ENCODE measurements around the gene CD22. TPM values are rescaled to one million over a fixed set of nuclear protein-coding genes. Genes with fewer than 3 reads are reported as not detected.

The CD22 gene
- polyA plus RNA-seq, 1 donor (not counting 4 experiments of a cell fraction or from before 2014, with no cell fraction given) = 0.26 TPM

GRCh38 chr19:35349614-35350521 is 20.9 kb downstream of the CD22 start:
- TF ChIP-seq EZH2 (IDR thresholded peaks at IDR 0.05; ENCODE audit: low read length) = no peak
- TF ChIP-seq, protein P1, sequence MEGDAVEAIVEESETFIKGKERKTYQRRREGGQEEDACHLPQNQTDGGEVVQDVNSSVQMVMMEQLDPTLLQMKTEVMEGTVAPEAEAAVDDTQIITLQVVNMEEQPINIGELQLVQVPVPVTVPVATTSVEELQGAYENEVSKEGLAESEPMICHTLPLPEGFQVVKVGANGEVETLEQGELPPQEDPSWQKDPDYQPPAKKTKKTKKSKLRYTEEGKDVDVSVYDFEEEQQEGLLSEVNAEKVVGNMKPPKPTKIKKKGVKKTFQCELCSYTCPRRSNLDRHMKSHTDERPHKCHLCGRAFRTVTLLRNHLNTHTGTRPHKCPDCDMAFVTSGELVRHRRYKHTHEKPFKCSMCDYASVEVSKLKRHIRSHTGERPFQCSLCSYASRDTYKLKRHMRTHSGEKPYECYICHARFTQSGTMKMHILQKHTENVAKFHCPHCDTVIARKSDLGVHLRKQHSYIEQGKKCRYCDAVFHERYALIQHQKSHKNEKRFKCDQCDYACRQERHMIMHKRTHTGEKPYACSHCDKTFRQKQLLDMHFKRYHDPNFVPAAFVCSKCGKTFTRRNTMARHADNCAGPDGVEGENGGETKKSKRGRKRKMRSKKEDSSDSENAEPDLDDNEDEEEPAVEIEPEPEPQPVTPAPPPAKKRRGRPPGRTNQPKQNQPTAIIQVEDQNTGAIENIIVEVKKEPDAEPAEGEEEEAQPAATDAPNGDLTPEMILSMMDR (optimal IDR thresholded peaks at IDR 0.05 in 1 of 3, IDR thresholded peaks at IDR 0.05 in 1 of 3, conservative IDR thresholded peaks at IDR 0.05 in 1 of 3; ENCODE audit: extremely low read depth in 1 of 3, insufficient read depth in 2 of 3, low read length in 3 of 3) = no peak
- H3K27me3 ChIP-seq (ENCODE audit: control insufficient read depth, extremely low read depth, insufficient read depth, low read length) = peaks cover 19% of the 10 kb centered on the region
- FAIRE-seq = no peak
- no peak overlapping the region for H3K27ac ChIP-seq (ENCODE audit: control insufficient read depth, insufficient read depth, low read length)
- H3K4me1 ChIP-seq (ENCODE audit: control insufficient read depth, extremely low read depth, insufficient read depth, low read length) = no peaks in the 10 kb centered on the region
- H2AFZ ChIP-seq (ENCODE audit: control insufficient read depth, low read length) = no peak overlapping the region
- dilution Hi-C loops (cut with MboI; ENCODE audit: extremely low pct_ligation_motif_present, low sequenced_read_pairs) = loop anchor here (5.0 kb wide), 1 partner anchor 82 kb away; no protein-coding TSS in a partner anchor
- H3K36me3 ChIP-seq (ENCODE audit: control insufficient read depth in 2 of 2, extremely low read depth in 1 of 2, insufficient read depth in 2 of 2, low read length in 2 of 2) = no peaks in the 10 kb centered on the region
- no peak overlapping the region for H3K4me2 ChIP-seq (ENCODE audit: control insufficient read depth, extremely low read depth, insufficient read depth, low read depth, low read length)
- no peak overlapping the region for H3K9ac ChIP-seq (ENCODE audit: control insufficient read depth, extremely low read depth, insufficient read depth, low read length)
- DNase-seq (ENCODE audit: low read depth, low spot score) = no peak
- H3K4me3 ChIP-seq (ENCODE audit: control insufficient read depth in 2 of 3, extremely low read depth in 1 of 3, insufficient read depth in 2 of 3, low read depth in 1 of 3, low read length in 3 of 3) = no peak overlapping the region
- H4K20me1 ChIP-seq (ENCODE audit: control insufficient read depth, extremely low read depth, insufficient read depth, low read length) = no peaks in the 10 kb centered on the region
- no peaks in the 10 kb centered on the region for H3K9me1 ChIP-seq (ENCODE audit: control insufficient read depth, extremely low read depth, insufficient read depth, low read length)
- H3K9me3 ChIP-seq (ENCODE audit: control insufficient read depth, low read depth, low read length) = no peaks in the 10 kb centered on the region
- H3K79me2 ChIP-seq (ENCODE audit: control insufficient read depth, insufficient read depth, low read length) = no peaks in the 10 kb centered on the region

- Histone ChIP-seq H3K36me3 (ENCODE audit: control insufficient read depth in 2 of 2, extremely low read depth in 1 of 2, insufficient read depth in 2 of 2, low read length in 2 of 2) (no peaks in the 10 kb centered on the region), H3K4me3 (ENCODE audit: control insufficient read depth in 2 of 3, extremely low read depth in 1 of 3, insufficient read depth in 2 of 3, low read depth in 1 of 3, low read length in 3 of 3) (no peak overlapping the region), H3K9ac (ENCODE audit: control insufficient read depth, extremely low read depth, insufficient read depth, low read length) (no peak overlapping the region), H3K27ac (ENCODE audit: control insufficient read depth, insufficient read depth, low read length) (no peak overlapping the region), H3K4me2 (ENCODE audit: control insufficient read depth, extremely low read depth, insufficient read depth, low read depth, low read length) (no peak overlapping the region), H3K9me1 (ENCODE audit: control insufficient read depth, extremely low read depth, insufficient read depth, low read length) (no peaks in the 10 kb centered on the region), H3K9me3 (ENCODE audit: control insufficient read depth, low read depth, low read length) (no peaks in the 10 kb centered on the region), H3K27me3 (ENCODE audit: control insufficient read depth, extremely low read depth, insufficient read depth, low read length) (peaks cover 18% of the 10 kb centered on the region), H3K79me2 (ENCODE audit: control insufficient read depth, insufficient read depth, low read length) (no peaks in the 10 kb centered on the region), H4K20me1 (ENCODE audit: control insufficient read depth, extremely low read depth, insufficient read depth, low read length) (no peaks in the 10 kb centered on the region), H2AFZ (ENCODE audit: control insufficient read depth, low read length) (no peak overlapping the region), H3K4me1 (ENCODE audit: control insufficient read depth, extremely low read depth, insufficient read depth, low read length) (no peaks in the 10 kb centered on the region)
- dilution Hi-C loops (cut with MboI; ENCODE audit: extremely low pct_ligation_motif_present, low sequenced_read_pairs) = loop anchor here (5.0 kb wide), 1 partner anchor 82 kb away; no protein-coding TSS in a partner anchor
- FAIRE-seq (no peak), DNase-seq (ENCODE audit: low read depth, low spot score) (no peak)
- no peak for TF ChIP-seq EZH2 (IDR thresholded peaks at IDR 0.05; ENCODE audit: low read length)
- TF ChIP-seq, protein P1 (optimal IDR thresholded peaks at IDR 0.05 in 1 of 3, IDR thresholded peaks at IDR 0.05 in 1 of 3, conservative IDR thresholded peaks at IDR 0.05 in 1 of 3; ENCODE audit: extremely low read depth in 1 of 3, insufficient read depth in 2 of 3, low read length in 3 of 3) = no peak
Measured at GRCh38 chr19:35350591-35350990, 21.6 kb downstream of the CD22 start.

All from keratinocyte (primary cell).